VCaP (cell line): ENCODE measurements around the gene KRT83.

Experiments
- H3K27ac ChIP-seq: fragments of 450-650 bp; 2 replicates; pipeline ENCODE4 v1.5.1; 2017
- TF ChIP-seq, protein P1 (sequence below): fragments of 450-650 bp; conservative IDR thresholded peaks from 2 replicates; pipeline ENCODE4 v1.5.1; 2017; ENCODE audit warnings: mild to moderate bottlenecking, moderate library complexity

Gene KRT83

DNA sequence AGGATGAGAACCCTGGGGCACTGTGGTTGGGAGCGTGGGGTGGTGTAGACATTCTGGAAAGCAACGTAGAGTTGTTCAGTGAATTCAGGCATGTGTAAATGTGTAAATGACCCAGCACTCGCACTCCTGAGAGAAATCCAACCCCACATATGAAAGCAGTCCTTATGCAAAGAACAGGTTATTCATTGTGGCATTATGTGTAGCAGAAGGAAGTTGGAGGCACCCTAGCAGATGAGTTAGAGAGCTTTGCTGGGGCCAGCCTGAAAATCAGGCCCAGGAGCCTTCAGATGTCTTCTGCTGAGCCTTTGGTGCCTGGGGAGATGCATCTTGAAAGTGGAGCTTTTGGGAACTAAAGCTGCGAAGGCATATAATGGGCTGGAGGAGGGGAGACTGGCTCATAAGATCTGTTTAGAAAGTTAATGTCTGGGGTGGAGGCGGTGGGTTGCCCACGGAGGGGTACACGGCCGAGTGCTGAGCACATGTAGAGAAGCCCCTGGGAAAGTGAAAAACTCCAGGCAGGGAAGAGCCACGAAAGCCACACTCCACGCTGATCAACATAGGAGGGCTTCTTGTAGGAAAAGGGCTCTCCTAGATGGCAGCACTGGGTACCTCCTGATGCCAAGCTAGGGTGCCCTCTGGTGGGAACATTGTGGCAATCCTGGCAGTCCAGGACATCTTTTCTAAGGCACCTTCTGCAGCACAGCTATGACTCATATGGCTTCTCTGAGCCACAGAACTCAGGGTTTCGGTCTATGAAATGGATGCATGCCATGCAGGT, 6.0 kb upstream of the KRT83 start:
- TF ChIP-seq, protein P1, sequence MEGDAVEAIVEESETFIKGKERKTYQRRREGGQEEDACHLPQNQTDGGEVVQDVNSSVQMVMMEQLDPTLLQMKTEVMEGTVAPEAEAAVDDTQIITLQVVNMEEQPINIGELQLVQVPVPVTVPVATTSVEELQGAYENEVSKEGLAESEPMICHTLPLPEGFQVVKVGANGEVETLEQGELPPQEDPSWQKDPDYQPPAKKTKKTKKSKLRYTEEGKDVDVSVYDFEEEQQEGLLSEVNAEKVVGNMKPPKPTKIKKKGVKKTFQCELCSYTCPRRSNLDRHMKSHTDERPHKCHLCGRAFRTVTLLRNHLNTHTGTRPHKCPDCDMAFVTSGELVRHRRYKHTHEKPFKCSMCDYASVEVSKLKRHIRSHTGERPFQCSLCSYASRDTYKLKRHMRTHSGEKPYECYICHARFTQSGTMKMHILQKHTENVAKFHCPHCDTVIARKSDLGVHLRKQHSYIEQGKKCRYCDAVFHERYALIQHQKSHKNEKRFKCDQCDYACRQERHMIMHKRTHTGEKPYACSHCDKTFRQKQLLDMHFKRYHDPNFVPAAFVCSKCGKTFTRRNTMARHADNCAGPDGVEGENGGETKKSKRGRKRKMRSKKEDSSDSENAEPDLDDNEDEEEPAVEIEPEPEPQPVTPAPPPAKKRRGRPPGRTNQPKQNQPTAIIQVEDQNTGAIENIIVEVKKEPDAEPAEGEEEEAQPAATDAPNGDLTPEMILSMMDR: peak; percentile 97
- H3K27ac ChIP-seq: no peak overlapping the region

DNA sequence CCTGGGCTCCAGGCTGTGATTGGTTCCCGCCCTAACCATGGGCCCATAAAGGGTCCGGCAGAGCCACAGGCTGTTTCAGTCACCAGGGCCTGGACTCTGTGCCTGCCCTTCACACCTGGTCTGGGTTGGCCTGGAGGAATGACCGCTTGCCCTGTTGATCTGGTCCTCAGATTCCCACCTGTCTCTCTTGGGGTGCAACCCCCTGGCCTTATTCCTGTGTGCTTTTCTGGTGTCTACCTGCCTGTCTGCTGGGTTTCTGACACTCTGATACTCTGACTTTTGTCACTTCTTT, 2.9 kb upstream of the KRT83 start:
- TF ChIP-seq, protein P1: no peak
- H3K27ac ChIP-seq: no peak overlapping the region

DNA sequence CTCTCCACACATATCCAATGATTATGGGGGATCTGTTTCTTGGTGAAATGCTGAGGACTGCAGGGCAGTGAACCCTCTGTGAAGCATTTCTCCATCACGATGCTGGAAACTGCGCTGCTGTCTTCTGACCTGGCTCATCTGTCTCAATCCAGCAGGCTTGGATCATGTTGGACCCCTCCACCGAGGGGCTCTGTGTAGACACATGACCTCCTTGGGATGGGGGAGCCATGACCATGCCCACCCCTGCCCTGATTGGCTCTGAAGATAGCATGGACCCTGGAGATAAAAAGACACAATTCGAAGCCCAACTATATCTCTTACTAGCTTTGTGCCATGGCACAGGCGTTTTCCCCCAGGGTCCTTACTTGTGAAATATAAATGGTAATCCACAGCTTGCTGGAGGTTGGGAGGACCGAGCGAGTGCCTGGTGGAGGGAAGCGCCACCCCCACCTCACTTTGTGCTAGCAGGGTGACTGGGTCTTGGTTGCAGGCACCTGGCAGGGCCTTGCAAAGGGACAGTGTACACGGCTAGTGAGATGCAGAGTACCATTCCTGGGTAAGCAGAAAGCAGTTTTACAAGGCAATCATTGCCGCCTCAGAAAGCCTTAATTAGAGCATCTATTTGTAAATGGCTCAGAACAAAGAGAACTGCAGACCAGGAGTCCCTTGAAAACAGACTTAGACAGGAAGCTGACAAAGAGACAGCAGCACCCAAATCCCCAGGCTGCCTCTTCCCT, 2.4 kb upstream of the KRT83 start:
- TF ChIP-seq, protein P1: no peak
- no peak overlapping the region for H3K27ac ChIP-seq

DNA sequence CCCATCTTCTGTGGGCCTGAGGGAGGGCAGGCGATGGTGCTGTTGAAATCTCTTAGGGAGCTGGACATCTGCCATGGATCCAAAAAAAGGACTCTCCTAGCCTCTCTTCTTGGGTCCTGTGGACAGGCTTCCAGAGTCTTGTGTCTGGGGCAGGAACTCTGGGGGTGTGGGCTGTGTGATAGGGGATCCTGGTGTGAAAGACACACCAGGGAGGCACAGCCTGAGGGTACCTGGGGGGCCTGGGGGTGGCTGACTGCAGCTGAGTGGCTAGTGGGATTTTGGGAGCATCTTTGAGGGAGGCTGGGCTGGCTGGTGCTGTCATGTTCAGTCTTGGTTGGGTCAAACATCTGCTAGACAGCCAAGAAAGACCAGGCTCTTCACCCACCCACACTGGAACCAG, 1.8 kb upstream of the KRT83 start:
- TF ChIP-seq, protein P1: no peak
- H3K27ac ChIP-seq: no peak overlapping the region

DNA sequence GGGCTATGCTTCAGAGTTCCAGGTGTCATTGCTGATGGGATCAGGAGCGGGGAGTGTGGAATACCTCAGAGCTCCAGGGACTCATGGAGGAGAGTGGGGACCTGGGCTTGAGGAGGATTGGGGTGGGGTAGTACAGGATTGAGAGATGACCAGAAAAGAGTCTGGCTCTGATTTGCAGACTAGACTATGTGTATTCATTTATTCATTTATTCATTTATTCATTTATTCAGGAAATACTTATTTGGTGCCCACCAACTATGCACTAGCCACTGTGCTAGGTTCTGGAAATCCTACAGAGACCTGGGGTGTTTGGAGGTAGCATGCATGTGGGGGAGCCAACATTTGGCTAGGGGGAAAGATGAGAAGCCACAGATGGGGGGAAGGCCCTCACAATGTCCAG, 871 bp upstream of the KRT83 start:
- TF ChIP-seq, protein P1: no peak
- no peak overlapping the region for H3K27ac ChIP-seq

DNA sequence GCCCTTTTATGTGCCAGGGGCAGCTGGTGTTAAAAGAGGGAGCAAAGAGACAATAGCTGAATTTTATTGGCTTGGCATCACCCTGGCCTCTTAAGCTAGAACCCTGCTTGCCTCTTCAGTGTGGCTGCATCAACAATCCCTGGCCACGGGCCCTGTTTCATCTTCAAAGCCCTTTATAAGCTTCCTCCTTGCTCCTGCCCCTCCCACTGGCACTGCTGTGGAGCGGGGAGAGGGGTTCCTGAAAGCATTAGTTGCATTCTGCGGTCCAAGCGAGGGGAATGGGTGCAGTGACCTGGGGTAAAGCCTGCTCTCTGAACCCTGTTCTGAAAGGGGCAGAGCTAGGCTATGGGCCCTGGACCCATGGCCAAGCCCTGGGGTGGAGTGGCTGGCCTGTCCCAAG, 220 bp upstream of the KRT83 start:
- TF ChIP-seq, protein P1: no peak

DNA sequence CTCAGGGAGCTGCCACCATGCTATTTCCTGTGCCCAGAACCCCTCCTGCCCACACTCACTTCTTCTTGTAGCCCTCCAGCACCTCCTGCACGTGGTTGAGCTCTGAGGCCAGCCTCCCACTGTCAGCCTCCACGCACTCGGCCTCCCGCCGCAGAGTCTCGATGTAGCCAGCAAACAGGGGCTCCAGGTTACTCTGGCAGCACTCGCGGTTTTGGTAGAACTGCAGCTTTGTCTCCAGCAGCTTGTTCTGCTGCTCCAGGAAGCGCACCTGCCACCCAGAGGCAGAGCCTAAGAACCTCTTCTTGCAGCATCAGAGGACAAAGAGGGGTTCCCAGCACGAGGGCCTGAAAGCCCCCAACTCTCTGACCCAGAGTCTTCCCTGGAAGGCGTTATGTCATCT, 2.1 kb downstream of the KRT83 start:
- H3K27ac ChIP-seq: no peak overlapping the region
- TF ChIP-seq, protein P1: peak; percentile 58; the same call in 1 of the 2 replicates

More for the DNA sequence above, 220 bp upstream of the KRT83 start:
- H3K27ac ChIP-seq: no peak overlapping the region
